Right lobe of liver (tissue), 6 donors: ENCODE data around the gene CCDC137. TPM values are rescaled to one million over a fixed set of nuclear protein-coding genes. Genes with fewer than 3 reads are reported as not detected.

Experiments used
- ATAC-seq, 4 donors: fragments of 200-7000 bp; cut with Tn5 transposase; one replicate each; pipeline ENCODE4 v1.9.1; 2020; ENCODE audit warnings: mild to moderate bottlenecking in 4 of 4, moderate library complexity in 4 of 4
- DNase-seq, 3 donors: peaks; one replicate each; pipeline ENCODE4 v3.0.0-alpha.2; 2020
- H3K27ac ChIP-seq, 3 donors: fragments of 200-600 bp; one replicate each; pipeline ENCODE4 v1.8.0; 2022
- H3K27me3 ChIP-seq, 2 donors: fragments of 200-600 bp; one replicate each; pipeline ENCODE4 v1.8.0; 2022
- H3K36me3 ChIP-seq, 4 donors: fragments of 200-600 bp; sonication (generic) in 1 of 4; one replicate each; pipeline versions ENCODE4 v1.5.1 to v1.8.0; 2017 to 2022; ENCODE audit warnings: control low read depth in 1 of 4
- H3K4me1 ChIP-seq, 4 donors: fragments of 200-600 bp; sonication (generic) in 1 of 4; one replicate each; pipeline versions ENCODE4 v1.5.1 to v1.8.0; 2017 to 2022; ENCODE audit warnings: control low read depth in 1 of 4
- H3K4me3 ChIP-seq, 3 donors: fragments of 200-600 bp; one replicate each; pipeline ENCODE4 v1.8.0; 2022
- H3K9me3 ChIP-seq, 4 donors: fragments of 200-600 bp; sonication (generic) in 1 of 4; one replicate each; pipeline versions ENCODE4 v1.5.1 to v1.8.0; 2017 to 2022; ENCODE audit warnings: control low read depth in 1 of 4
- CTCF ChIP-seq, 4 donors: fragments of 200-600 bp in 3 of 4; fragments of 450-650 bp in 1 of 4; IDR thresholded peaks; one replicate each; pipeline versions ENCODE4 v1.5.1 to v1.8.0; 2016 to 2022; ENCODE audit warnings: antibody characterized with exemption in 4 of 4, mild to moderate bottlenecking in 2 of 4
- POLR2A ChIP-seq: fragments of 450-650 bp; IDR thresholded peaks from one replicate; pipeline ENCODE4 v1.6.1; 2017; ENCODE audit warnings: antibody characterized with exemption, mild to moderate bottlenecking
- WGBS: methylation state at CpG from one replicate; pipeline ENCODE4 v1.1.6; 2018; ENCODE audit warnings: low coverage, low lambda C conversion rate; ENCODE audit not compliant: insufficient coverage; ENCODE audit errors: missing lambda C conversion rate; 5-methylcytosine and 5-hydroxymethylcytosine counted together
- intact Hi-C, 2 donors: fragments of 100-400 bp; cut with DNase I; formaldehyde crosslinking; loops; one replicate each; pipeline versions ENCODE4 v1.11.2 to v1.14.1; 2022
- total RNA-seq, 6 experiments: library from RNA; depleted of rRNA in 2 of 6; stranded (reverse); fragments of >200 nt in 2 of 6; fragmentation: NEBNext Ultra II Directional in 3 of 6; extraction: Animal tissue kit (Norgen Biotek cat#: 25700) in 3 of 6; gene quantifications; one replicate each; pipeline versions ENCODE4 v1.1.0 to v1.2.4, GENCODE V29; 2016 to 2023
- donor health status: DM: no; HTN: yes; CAD: no.
- donor health status: DM: no; HTN: no; CAD: no.
- donor health status: DM: no; HTN: no; CAD: no.
- donor health status: DM: no; HTN: yes; CAD: no.
- donor health status: DM: no; HTN: yes; CAD: no.

Gene CCDC137
- total RNA-seq, 6 experiments from 2014 or later, result 5.5 to 35.0 (median 6.5) TPM

- Histone ChIP-seq H3K27me3 (no peaks in the 10 kb centered on the region), H3K36me3 (peaks cover 0 to 52% (median 15%) of the 10 kb centered on the region in 4 donors), H3K4me3 (peak overlapping the region; percentile 95 to 100 (median 99)), H3K27ac (peak overlapping the region; percentile 84 to 92 (median 91)), H3K4me1 (peaks cover 0 to 28% (median 9%) of the 10 kb centered on the region in 4 donors), H3K9me3 (no peaks in the 10 kb centered on the region)
- intact Hi-C loops, result no loop called here
- peak in 3 of 4 donors; percentile 13 to 34 (median 26) for ATAC-seq
- TF ChIP-seq POLR2A (no peak), CTCF (IDR thresholded peaks at IDR 0.05) (no peak)
- no peak for DNase-seq
- 7% methylated on average over 18 of the region's 27 CpGs for whole genome bisulfite sequencing
Observed at GRCh38 chr17:81703747-81704654, 37.5 kb downstream of the CCDC137 start.

GRCh38 chr17:81705518-81706231, 39.1 kb downstream of the CCDC137 start:
- intact Hi-C loops, result loop anchor here in 1 of 2 donors (5.0 kb wide), 1 partner anchor 33 kb away; no protein-coding TSS in a partner anchor
- Histone ChIP-seq H3K4me3 (no peak overlapping the region), H3K27me3 (no peaks in the 10 kb centered on the region), H3K4me1 (peaks cover 0 to 36% (median 15%) of the 10 kb centered on the region in 4 donors), H3K27ac (no peak overlapping the region), H3K36me3 (peaks cover 0 to 47% (median 15%) of the 10 kb centered on the region in 4 donors), H3K9me3 (no peaks in the 10 kb centered on the region)
- no peak for TF ChIP-seq POLR2A
- DNase-seq (peak in 1 of 3 donors; percentile 44), ATAC-seq (no peak)
- WGBS, result 91% methylated on average over 17 of the region's 30 CpGs

GRCh38 chr17:81706232-81706611, 39.7 kb downstream of the CCDC137 start:
- DNase-seq, result peak in 1 of 3 donors; percentile 43
- Histone ChIP-seq H3K4me3 (no peak overlapping the region), H3K4me1 (peaks cover 0 to 36% (median 16%) of the 10 kb centered on the region in 4 donors), H3K9me3 (no peaks in the 10 kb centered on the region), H3K27me3 (no peaks in the 10 kb centered on the region), H3K36me3 (peaks cover 0 to 42% (median 15%) of the 10 kb centered on the region in 4 donors), H3K27ac (no peak overlapping the region)
- intact Hi-C loops, result loop anchor here in 1 of 2 donors (5.0 kb wide), 1 partner anchor 34 kb away; no protein-coding TSS in a partner anchor
- WGBS, result 90% methylated on average over 11 of the region's 17 CpGs
- TF ChIP-seq CTCF (IDR thresholded peaks at IDR 0.05) (no peak), POLR2A (no peak)
- ATAC-seq, result no peak

- DNase-seq (no peak), ATAC-seq (no peak)
- H3K27me3 ChIP-seq, result no peaks in the 10 kb centered on the region
- no peaks in the 10 kb centered on the region for H3K9me3 ChIP-seq
- no peak overlapping the region for H3K27ac ChIP-seq
- no peak overlapping the region for H3K4me3 ChIP-seq
- H3K4me1 ChIP-seq, result peaks cover 0 to 32% (median 12%) of the 10 kb centered on the region in 4 donors
- WGBS, result 93% methylated on average over 3 of the region's 54 CpGs
- TF ChIP-seq POLR2A (no peak), CTCF (IDR thresholded peaks at IDR 0.05) (no peak)
- H3K36me3 ChIP-seq, result peaks cover 0 to 35% (median 12%) of the 10 kb centered on the region in 4 donors
- intact Hi-C loops, result loop anchor here in 1 of 2 donors (5.0 kb wide), 1 partner anchor 35 kb away; no protein-coding TSS in a partner anchor
Observed at GRCh38 chr17:81706757-81707624, 40.5 kb downstream of the CCDC137 start.
